Adrenal gland (tissue), 12 donors: ENCODE data around the gene CFAP299. TPM values are rescaled to one million over a fixed set of nuclear protein-coding genes. Genes with fewer than 3 reads are reported as not detected.

Experiments
- DNase-seq, 7 donors: peaks; one replicate each; pipeline ENCODE4 v3.0.0-alpha.2; 2019 to 2020
- H3K27ac ChIP-seq, 5 donors: fragments of 200-600 bp; sonication (generic) in 4 of 5; 1 replicate in 3 of 5; 2 replicates in 2 of 5; pipeline versions ENCODE4 v1.5.1 to v1.8.0; 2016 to 2020; ENCODE audit warnings: mild to moderate bottlenecking in 1 of 5
- H3K27me3 ChIP-seq: fragments of 200-600 bp; 2 replicates; pipeline ENCODE4 v1.8.0; 2021
- H3K36me3 ChIP-seq, 2 donors: fragments of 200-600 bp; replicated peaks in 1 of 2; 1 replicate in 1 of 2; 2 replicates in 1 of 2; pipeline versions ENCODE4 v1.5.1 to v1.8.0; 2018 to 2022
- H3K4me1 ChIP-seq, 2 donors: fragments of 200-600 bp; replicated peaks in 1 of 2; 1 replicate in 1 of 2; 2 replicates in 1 of 2; pipeline versions ENCODE4 v1.5.1 to v1.8.0; 2018 to 2021
- H3K4me3 ChIP-seq, 4 donors: fragments of 200-600 bp; sonication (generic) in 3 of 4; one replicate each; pipeline ENCODE4 v1.5.1; 2016 to 2018
- H3K9me3 ChIP-seq, 3 donors: fragments of 200-600 bp; sonication (generic) in 1 of 3; replicated peaks in 1 of 3; 1 replicate in 2 of 3; 2 replicates in 1 of 3; pipeline versions ENCODE4 v1.5.1 to v1.8.0; 2016 to 2021
- POLR2A ChIP-seq, 2 donors: fragments of 450-650 bp; IDR thresholded peaks; one replicate each; pipeline ENCODE4 v1.6.1; 2017; ENCODE audit warnings: antibody characterized with exemption in 2 of 2, mild to moderate bottlenecking in 2 of 2, moderate library complexity in 1 of 2
- WGBS, 4 donors: extraction: QIAGEN DNeasy Blood & Tissue Kit in 2 of 4; methylation state at CpG; one replicate each; pipeline versions ENCODE4 v1.1.5 to v1.1.7; 2013 to 2017; 5-methylcytosine and 5-hydroxymethylcytosine counted together
- intact Hi-C, 2 donors: fragments of 100-400 bp; cut with DNase I; formaldehyde crosslinking; loops; one replicate each; pipeline versions ENCODE4 v1.14.1 to v1.15.0; 2022 to 2023
- polyA plus RNA-seq, 3 donors: library from polyadenylated mRNA; stranded (reverse); fragments of 200-250 nt in 2 of 3; fragments of 350-450 nt in 1 of 3; fragmentation: Illumina TruSeq in 1 of 3; extraction: RNeasy Lipid Tissue Mini Kit (QIAGEN cat#74804) in 1 of 3; gene quantifications; one replicate each; pipeline ENCODE4 v1.2.3, GENCODE V29; 2013 to 2014
- total RNA-seq, 9 donors: library from RNA; depleted of rRNA in 4 of 9; stranded (reverse); fragments of >200 nt in 4 of 9; fragments of 120-200 nt in 1 of 9; fragmentation: NEBNext Ultra II Directional in 1 of 9; extraction: Animal tissue kit (Norgen Biotek cat#: 25700) in 1 of 9; gene quantifications; one replicate each; pipeline versions ENCODE4 v1.1.0 to v1.2.4, GENCODE V29; 2013 to 2023
- TF ChIP-seq, protein P1 (sequence below), 6 experiments: fragments of 450-650 bp in 4 of 6; fragments of 200-600 bp in 2 of 6; sonication (generic) in 1 of 6; IDR thresholded peaks; 1 replicate in 5 of 6; 2 replicates in 1 of 6; pipeline versions ENCODE4 v1.5.1 to v1.8.0; 2016 to 2021; ENCODE audit warnings: antibody characterized with exemption in 6 of 6, mild to moderate bottlenecking in 2 of 6, moderate library complexity in 1 of 6
- donor health status: healthy with polysubstance abuse.
- donor health status: Bipolar disorder and iron deficiency.
- donor health status: DM: yes; HTN: yes; CAD: no.
- donor health status: DM: no; HTN: no; CAD: no.
- donor health status: DM: no; HTN: no; CAD: no.
- donor health status: DM: yes; HTN: yes; CAD: no.

Gene CFAP299
- total and polyA plus RNA-seq, 12 donors, result not detected

DNA sequence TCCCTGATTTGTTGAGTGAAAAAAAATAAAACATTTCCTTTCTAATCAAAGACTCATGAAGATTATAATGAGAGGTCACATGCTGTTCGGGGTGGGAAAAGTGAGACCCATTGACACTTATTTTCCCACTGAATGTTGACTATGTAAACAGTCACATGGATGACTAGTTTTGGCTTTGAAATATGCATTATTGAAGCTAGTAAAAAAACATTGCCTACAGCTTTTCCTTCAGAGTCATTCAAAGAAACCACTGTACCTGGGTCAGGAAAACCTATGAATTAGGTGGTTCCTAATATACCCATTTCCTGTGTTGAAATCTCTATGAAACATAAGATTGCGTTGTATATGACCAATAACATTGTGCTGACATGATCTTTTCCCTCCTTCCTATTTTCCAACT, 251.2 kb downstream of the CFAP299 start:
- TF ChIP-seq, protein P1, sequence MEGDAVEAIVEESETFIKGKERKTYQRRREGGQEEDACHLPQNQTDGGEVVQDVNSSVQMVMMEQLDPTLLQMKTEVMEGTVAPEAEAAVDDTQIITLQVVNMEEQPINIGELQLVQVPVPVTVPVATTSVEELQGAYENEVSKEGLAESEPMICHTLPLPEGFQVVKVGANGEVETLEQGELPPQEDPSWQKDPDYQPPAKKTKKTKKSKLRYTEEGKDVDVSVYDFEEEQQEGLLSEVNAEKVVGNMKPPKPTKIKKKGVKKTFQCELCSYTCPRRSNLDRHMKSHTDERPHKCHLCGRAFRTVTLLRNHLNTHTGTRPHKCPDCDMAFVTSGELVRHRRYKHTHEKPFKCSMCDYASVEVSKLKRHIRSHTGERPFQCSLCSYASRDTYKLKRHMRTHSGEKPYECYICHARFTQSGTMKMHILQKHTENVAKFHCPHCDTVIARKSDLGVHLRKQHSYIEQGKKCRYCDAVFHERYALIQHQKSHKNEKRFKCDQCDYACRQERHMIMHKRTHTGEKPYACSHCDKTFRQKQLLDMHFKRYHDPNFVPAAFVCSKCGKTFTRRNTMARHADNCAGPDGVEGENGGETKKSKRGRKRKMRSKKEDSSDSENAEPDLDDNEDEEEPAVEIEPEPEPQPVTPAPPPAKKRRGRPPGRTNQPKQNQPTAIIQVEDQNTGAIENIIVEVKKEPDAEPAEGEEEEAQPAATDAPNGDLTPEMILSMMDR (IDR thresholded peaks at IDR 0.05), result no peak
- TF ChIP-seq POLR2A (IDR thresholded peaks at IDR 0.05), result no peak
- no peak overlapping the region for H3K4me3 ChIP-seq
- H3K4me1 ChIP-seq, result no peaks in the 10 kb centered on the region
- intact Hi-C loops, result no loop called here
- no peak for DNase-seq
- no peak overlapping the region for H3K27ac ChIP-seq
- H3K27me3 ChIP-seq, result no peaks in the 10 kb centered on the region
- 63 to 75% (median 70%) methylated on average over 2 of the region's 2 CpGs for WGBS, 4 donors
- H3K9me3 ChIP-seq, result no peaks in the 10 kb centered on the region
- no peaks in the 10 kb centered on the region for H3K36me3 ChIP-seq

DNA sequence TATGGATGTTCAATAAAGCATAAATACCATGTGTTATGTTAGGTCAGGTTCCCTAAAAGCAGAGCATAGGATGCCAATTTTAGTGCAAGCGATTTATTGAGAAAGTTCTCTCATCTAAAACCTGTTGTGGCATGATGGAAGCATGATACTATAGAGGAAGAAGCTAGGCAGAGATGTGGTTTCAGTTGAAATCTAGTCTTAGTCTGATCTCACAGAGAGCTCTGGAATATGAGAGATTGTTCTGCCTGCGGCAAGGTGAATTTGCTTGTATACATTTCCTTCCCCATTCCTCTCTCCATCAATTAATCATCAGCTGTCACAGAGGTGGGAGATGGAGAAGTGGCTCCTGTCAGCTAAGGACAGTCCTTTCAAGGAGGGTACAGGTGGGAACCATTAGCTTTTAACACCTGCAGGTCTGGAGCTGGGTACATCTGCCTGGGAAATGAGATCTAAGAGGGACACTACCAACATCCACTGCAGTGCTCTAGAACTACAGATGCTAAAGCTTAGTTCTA, 252.4 kb downstream of the CFAP299 start:
- DNase-seq, result no peak
- no peaks in the 10 kb centered on the region for H3K9me3 ChIP-seq
- H3K27ac ChIP-seq, result no peak overlapping the region
- no peaks in the 10 kb centered on the region for H3K4me1 ChIP-seq
- intact Hi-C loops, result no loop called here
- no peaks in the 10 kb centered on the region for H3K27me3 ChIP-seq
- TF ChIP-seq, protein P1 (IDR thresholded peaks at IDR 0.05), result no peak
- TF ChIP-seq POLR2A (IDR thresholded peaks at IDR 0.05), result no peak
- WGBS, 4 donors, result 53 to 76% (median 64%) methylated on average over 2 of the region's 2 CpGs
- H3K4me3 ChIP-seq, result no peak overlapping the region
- no peaks in the 10 kb centered on the region for H3K36me3 ChIP-seq

DNA sequence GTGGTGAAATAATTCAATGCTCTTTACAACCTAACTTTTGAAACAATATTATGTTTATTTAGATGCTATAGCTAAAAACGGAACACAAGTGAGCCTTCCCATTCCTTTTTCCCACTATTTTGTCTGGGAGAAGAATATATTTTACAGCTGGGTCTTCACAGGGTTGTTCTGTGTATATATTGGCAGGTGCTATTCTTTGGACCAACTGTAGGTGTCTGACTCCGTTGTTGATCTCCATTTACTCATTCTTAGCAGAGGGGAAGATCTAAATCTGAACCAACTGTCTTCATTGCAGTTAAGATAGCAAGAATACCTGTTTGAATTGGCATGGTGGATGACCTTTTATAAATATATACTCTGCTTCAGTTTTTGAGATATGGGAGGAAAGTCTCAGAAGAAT, 257.4 kb downstream of the CFAP299 start:
- no peak for DNase-seq
- H3K9me3 ChIP-seq, result no peaks in the 10 kb centered on the region
- 32 to 44% (median 38%) methylated on average over 2 of the region's 2 CpGs for WGBS, 4 donors
- no peaks in the 10 kb centered on the region for H3K27me3 ChIP-seq
- no peak overlapping the region for H3K4me3 ChIP-seq
- no peak for TF ChIP-seq POLR2A (IDR thresholded peaks at IDR 0.05)
- TF ChIP-seq, protein P1 (IDR thresholded peaks at IDR 0.05), result no peak
- no peak overlapping the region for H3K27ac ChIP-seq
- intact Hi-C loops, result no loop called here
- no peaks in the 10 kb centered on the region for H3K4me1 ChIP-seq
- H3K36me3 ChIP-seq, result no peaks in the 10 kb centered on the region

DNA sequence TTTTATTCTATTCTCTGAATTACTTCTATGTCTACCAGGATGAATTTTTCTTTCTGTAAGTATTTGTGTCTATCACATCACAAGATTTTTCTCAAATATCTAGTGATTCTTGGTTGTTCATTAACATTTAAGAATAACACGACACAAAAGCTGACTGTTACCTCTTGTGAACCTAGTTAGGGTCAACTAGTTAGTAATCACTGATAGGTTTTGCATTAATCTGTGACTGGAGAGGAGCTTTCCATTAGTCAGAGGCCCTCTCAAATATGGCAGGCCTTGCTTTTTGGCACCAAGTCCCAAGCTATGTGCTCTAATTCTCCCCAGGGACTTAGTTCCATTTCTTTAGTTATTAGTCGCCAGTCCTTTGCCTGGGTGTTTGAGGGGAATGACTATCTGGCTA, 259.2 kb downstream of the CFAP299 start:
- H3K4me1 ChIP-seq, result no peaks in the 10 kb centered on the region
- no peak overlapping the region for H3K27ac ChIP-seq
- DNase-seq, result no peak
- WGBS, 4 donors, result 65 to 89% (median 74%) methylated on average over 2 of the region's 2 CpGs
- no peaks in the 10 kb centered on the region for H3K9me3 ChIP-seq
- no peaks in the 10 kb centered on the region for H3K36me3 ChIP-seq
- intact Hi-C loops, result no loop called here
- TF ChIP-seq, protein P1 (IDR thresholded peaks at IDR 0.05), result no peak
- no peak for TF ChIP-seq POLR2A (IDR thresholded peaks at IDR 0.05)
- H3K4me3 ChIP-seq, result no peak overlapping the region
- no peaks in the 10 kb centered on the region for H3K27me3 ChIP-seq
